SK-N-SH (cell line): ENCODE results near the gene S100A10. TPM values are rescaled to one million over a fixed set of nuclear protein-coding genes. Genes with fewer than 3 reads are reported as not detected.

Experiments
- CTCF ChIA-PET: fragments of 300-600, 350-600 bp; formaldehyde crosslinking; extraction: SDS; loops from one replicate; lab custom pipeline; 2021; lab: Yijun Ruan, JAX
- POLR2A ChIA-PET: fragments of 350-600 bp; sonication (Branson Sonifier 250); formaldehyde crosslinking; extraction: SDS; loops from one replicate; lab custom pipeline; 2020; ENCODE audit warnings: antibody characterized with exemption, inconsistent platforms; lab: Yijun Ruan, JAX
- DNase-seq: peaks from one replicate; pipeline ENCODE4 v3.0.0; 2012
- H2AFZ ChIP-seq: fragments of 200-600 bp; sonication (generic); 2 replicates; pipeline ENCODE4 v1.8.1; 2016; ENCODE audit warnings: antibody characterized with exemption, mild to moderate bottlenecking, low read depth
- H3F3A ChIP-seq: fragments of 200-600 bp; sonication (generic); replicated peaks from 2 replicates; pipeline ENCODE3; 2016; ENCODE audit warnings: antibody characterized with exemption, mild to moderate bottlenecking; ENCODE audit not compliant: insufficient read depth
- H3K27ac ChIP-seq, 2 experiments: fragments of 200-500 bp in 1 of 2; fragments of 200-600 bp in 1 of 2; sonication (Bioruptor generic) in 1 of 2; sonication (generic), shearing (Covaris generic) in 1 of 2; 2 replicates each; pipeline versions ENCODE4 v1.5.1 to v1.6.1; 2014 to 2016; ENCODE audit warnings: low read depth in 2 of 2, inconsistent platforms in 1 of 2, low read length in 1 of 2, mild to moderate bottlenecking in 1 of 2, mixed read lengths in 1 of 2
- H3K27me3 ChIP-seq: fragments of 200-600 bp; sonication (generic), shearing (Covaris generic); 2 replicates; pipeline ENCODE4 v1.6.1; 2016; ENCODE audit warnings: mixed run types; ENCODE audit not compliant: insufficient read depth
- H3K36me3 ChIP-seq, 2 experiments: fragments of 200-500 bp in 1 of 2; fragments of 200-600 bp in 1 of 2; sonication (Bioruptor generic) in 1 of 2; sonication (generic) in 1 of 2; replicated peaks in 1 of 2; 2 replicates each; pipeline versions ENCODE3 to v1.5.1; 2014 to 2016; ENCODE audit warnings: low read length in 1 of 2, mild to moderate bottlenecking in 1 of 2; ENCODE audit not compliant: insufficient read depth in 2 of 2, control insufficient read depth in 1 of 2
- H3K4me1 ChIP-seq, 2 experiments: fragments of 200-500 bp in 1 of 2; fragments of 200-600 bp in 1 of 2; sonication (Bioruptor generic) in 1 of 2; sonication (generic), shearing (Covaris generic) in 1 of 2; 2 replicates each; pipeline versions ENCODE4 v1.5.1 to v1.6.1; 2014 to 2016; ENCODE audit warnings: low read depth in 1 of 2, low read length in 1 of 2, mixed run types in 1 of 2; ENCODE audit not compliant: insufficient read depth in 2 of 2, control insufficient read depth in 1 of 2
- H3K4me2 ChIP-seq: fragments of 200-600 bp; sonication (generic), shearing (Covaris generic); 2 replicates; pipeline ENCODE4 v1.6.1; 2017; ENCODE audit warnings: mixed run types
- H3K4me3 ChIP-seq, 2 experiments: fragments of 200-500 bp in 1 of 2; fragments of 200-600 bp in 1 of 2; sonication (Bioruptor generic) in 1 of 2; sonication (generic), shearing (Covaris generic) in 1 of 2; 2 replicates each; pipeline versions ENCODE4 v1.5.1 to v1.8.1; 2014 to 2016; ENCODE audit warnings: low read depth in 2 of 2, inconsistent platforms in 1 of 2, low read length in 1 of 2, mild to moderate bottlenecking in 1 of 2, mixed read lengths in 1 of 2, moderate library complexity in 1 of 2
- H3K79me2 ChIP-seq: fragments of 200-600 bp; sonication (generic); 2 replicates; pipeline ENCODE4 v1.8.1; 2017; ENCODE audit warnings: mild to moderate bottlenecking; ENCODE audit not compliant: insufficient read depth
- H3K9ac ChIP-seq: fragments of 200-600 bp; sonication (generic); 2 replicates; pipeline ENCODE4 v1.6.1; 2017; ENCODE audit warnings: mixed run types
- H3K9me2 ChIP-seq: fragments of 200-600 bp; sonication (generic); 2 replicates; pipeline ENCODE4 v1.6.1; 2017; ENCODE audit warnings: mixed run types
- H3K9me3 ChIP-seq: fragments of 200-600 bp; sonication (generic); 2 replicates; pipeline ENCODE4 v1.6.1; 2017; ENCODE audit warnings: mixed run types, mild to moderate bottlenecking, moderate library complexity
- H4K20me1 ChIP-seq: fragments of 200-600 bp; sonication (generic); 2 replicates; pipeline ENCODE4 v1.6.1; 2017; ENCODE audit warnings: mild to moderate bottlenecking, mixed run types; ENCODE audit not compliant: insufficient read depth
- CTCF ChIP-seq: fragments of 200-600 bp; sonication (generic); IDR thresholded peaks from 2 replicates; pipeline ENCODE4 v1.6.1; 2017; ENCODE audit warnings: antibody characterized with exemption, mild to moderate bottlenecking, moderate library complexity
- EP300 ChIP-seq, 2 experiments: IDR thresholded peaks; 2 replicates each; pipeline versions ENCODE4 v1.4.0 to v1.6.1; 2012; ENCODE audit warnings: borderline replicate concordance in 1 of 2, low read depth in 1 of 2, low read length in 1 of 2
- FOXJ3 ChIP-seq: sonication (generic); formaldehyde crosslinking; IDR thresholded peaks from 2 replicates; pipeline ENCODE4 v1.5.1; 2020; ENCODE audit warnings: mild to moderate bottlenecking, missing genetic modification reagents
- GABPA ChIP-seq: IDR thresholded peaks from 2 replicates; pipeline ENCODE4 v1.4.0; 2012; ENCODE audit warnings: low read depth, mild to moderate bottlenecking
- JUND ChIP-seq: IDR thresholded peaks from 2 replicates; pipeline ENCODE4 v1.4.0; 2012
- MAX ChIP-seq: IDR thresholded peaks from 2 replicates; pipeline ENCODE4 v1.4.0; 2012; ENCODE audit warnings: low read depth
- NFIC ChIP-seq: IDR thresholded peaks from 2 replicates; pipeline ENCODE4 v1.4.0; 2012; ENCODE audit warnings: borderline replicate concordance
- RAD21 ChIP-seq: IDR thresholded peaks from 2 replicates; pipeline ENCODE4 v1.6.1; 2012; ENCODE audit warnings: mild to moderate bottlenecking, low read length
- RFX5 ChIP-seq: IDR thresholded peaks from 2 replicates; pipeline ENCODE4 v1.6.1; 2012; ENCODE audit warnings: mild to moderate bottlenecking, improper control_type of control experiment, low read length
- RXRA ChIP-seq: IDR thresholded peaks from 2 replicates; pipeline ENCODE4 v1.4.0; 2012; ENCODE audit warnings: low read depth, mild to moderate bottlenecking, borderline replicate concordance
- TAF1 ChIP-seq: IDR thresholded peaks from 2 replicates; pipeline ENCODE4 v1.6.1; 2012; ENCODE audit warnings: low read depth, mild to moderate bottlenecking, low read length, moderate library complexity, borderline replicate concordance
- TCF12 ChIP-seq: IDR thresholded peaks from 2 replicates; pipeline ENCODE4 v1.4.0; 2012
- YY1 ChIP-seq: IDR thresholded peaks from 2 replicates; pipeline ENCODE4 v1.4.0; 2012; ENCODE audit warnings: low read depth, mild to moderate bottlenecking
- ZBTB33 ChIP-seq: IDR thresholded peaks from 2 replicates; pipeline ENCODE4 v1.4.0; 2012; ENCODE audit warnings: low read depth, borderline replicate concordance
- WGBS: methylation state at CpG from one replicate; pipeline ENCODE4 v1.1.6; 2017; ENCODE audit warnings: low lambda C conversion rate; 5-methylcytosine and 5-hydroxymethylcytosine counted together
- polyA plus RNA-seq, 3 experiments: library from polyadenylated mRNA; depleted of rRNA; stranded (reverse); fragments of >200 nt; gene quantifications; 2 replicates each; pipeline ENCODE4 v1.2.3, GENCODE V29; 2012

Gene S100A10
- polyA plus RNA-seq, 1 of the 3 experiments (the other 2 are of a cell fraction), result 161 TPM

GRCh38 chr1:151963288-151963687, 30.4 kb downstream of the S100A10 start:
- no peak overlapping the region for H3K27ac ChIP-seq
- CTCF ChIA-PET, result interaction anchor here (0.6 kb wide), 1 partner anchor 38 kb away, joined by 3 read pairs; no protein-coding TSS in a partner anchor
- no peak for DNase-seq

More at GRCh38 chr1:151963288-151963687, 30.4 kb downstream of the S100A10 start:
- H3K9me2 ChIP-seq, result no peaks in the 10 kb centered on the region
- H2AFZ ChIP-seq, result no peak overlapping the region
- WGBS, result 18% methylated on average over 2 of the region's 2 CpGs
- no peaks in the 10 kb centered on the region for H3K79me2 ChIP-seq
- no peaks in the 10 kb centered on the region for H3F3A ChIP-seq
- TF ChIP-seq TAF1 (no peak), TCF12 (no peak), GABPA (no peak), FOXJ3 (CRISPR knock-in tag) (no peak), NFIC (no peak), RAD21 (no peak), RFX5 (no peak), CTCF (no peak), YY1 (no peak), ZBTB33 (no peak), MAX (no peak), JUND (no peak), RXRA (no peak), EP300 (IDR thresholded peaks at IDR 0.05; ENCODE audit: borderline replicate concordance in 1 of 2, low read depth in 1 of 2, low read length in 1 of 2) (no peak)
- H3K36me3 ChIP-seq, result no peaks in the 10 kb centered on the region
- H3K4me3 ChIP-seq, result no peak overlapping the region
- no peaks in the 10 kb centered on the region for H4K20me1 ChIP-seq
- H3K4me1 ChIP-seq, result no peaks in the 10 kb centered on the region; a peak in 1 of 4 replicates
- no peaks in the 10 kb centered on the region for H3K9me3 ChIP-seq
- H3K27me3 ChIP-seq, result peaks cover 43% of the 10 kb centered on the region; the same call in 1 of the 2 replicates
- no peak overlapping the region for H3K4me2 ChIP-seq
- POLR2A ChIA-PET, result no interaction called here
- H3K9ac ChIP-seq, result no peak overlapping the region
